C1 segment of cervical spinal cord (tissue), 14 donors: ENCODE measurements around the gene TRIL.

Experiments used
- DNase-seq, 14 donors: peaks; one replicate each; lab custom pipeline; 2025; lab: John Stamatoyannopoulos, UW

The TRIL gene

GRCh38 chr7:28958235-28958979, at the start of gene TRIL:
Gene TRIL, minus strand, starts transcription at chr7:28958330. Its CDS starts 284 bp downstream, at chr7:28958046.
- peak in 12 of 14 donors; percentile 31 to 77 (median 60) for DNase-seq

GRCh38 chr7:29007127-29007526, 49.0 kb upstream of the TRIL start:
- DNase-seq, result no peak

GRCh38 chr7:29005829-29006228, 47.7 kb upstream of the TRIL start:
- no peak for DNase-seq

- no peak for DNase-seq
Observed at GRCh38 chr7:29005406-29005805, 47.3 kb upstream of the TRIL start.

- DNase-seq, result no peak
Observed at GRCh38 chr7:29003703-29004102, 45.6 kb upstream of the TRIL start.

- no peak for DNase-seq
Observed at GRCh38 chr7:29000717-29001076, 42.6 kb upstream of the TRIL start.

GRCh38 chr7:28999895-29000716, 42.0 kb upstream of the TRIL start:
- DNase-seq, result no peak

- no peak for DNase-seq
Observed at GRCh38 chr7:28999427-28999826, 41.3 kb upstream of the TRIL start.

- DNase-seq, result no peak
Observed at GRCh38 chr7:28998105-28998504, 40.0 kb upstream of the TRIL start.

- no peak for DNase-seq
Observed at GRCh38 chr7:28996836-28997235, 38.7 kb upstream of the TRIL start.

- DNase-seq, result no peak
Observed at GRCh38 chr7:28993371-28993770, 35.2 kb upstream of the TRIL start.

GRCh38 chr7:28992798-28993197, 34.7 kb upstream of the TRIL start:
- no peak for DNase-seq

- DNase-seq, result no peak
Observed at GRCh38 chr7:28990200-28990960, 32.2 kb upstream of the TRIL start.

- DNase-seq, result no peak
Observed at GRCh38 chr7:28989211-28989980, 31.3 kb upstream of the TRIL start.

GRCh38 chr7:28988810-28989209, 30.7 kb upstream of the TRIL start:
- no peak for DNase-seq

- DNase-seq, result no peak
Observed at GRCh38 chr7:28988091-28988490, 30.0 kb upstream of the TRIL start.

GRCh38 chr7:28986765-28987110, 28.6 kb upstream of the TRIL start:
- DNase-seq, result peak in 1 of 14 donors; percentile 9

GRCh38 chr7:28986028-28986764, 28.1 kb upstream of the TRIL start:
- no peak for DNase-seq

- DNase-seq, result peak in 3 of 14 donors; percentile 4 to 42 (median 9)
Observed at GRCh38 chr7:28984631-28985030, 26.5 kb upstream of the TRIL start.

GRCh38 chr7:28984217-28984616, 26.1 kb upstream of the TRIL start:
- DNase-seq, result no peak
